Thymus (tissue), 11 donors: ENCODE measurements around the gene CHIT1. TPM values are rescaled to one million over a fixed set of nuclear protein-coding genes. Genes with fewer than 3 reads are reported as not detected.

Experiments used
- DNase-seq, 9 donors: peaks; one replicate each; pipeline ENCODE4 v3.0.0-alpha.2; 2013; ENCODE audit warnings: low spot score in 9 of 9, low read depth in 6 of 9, missing footprints in 1 of 9
- H3K27ac ChIP-seq, 2 donors: one replicate each; pipeline ENCODE4 v1.5.1; 2013; ENCODE audit warnings: control low read depth in 1 of 2, low read depth in 1 of 2, low read length in 1 of 2, mild to moderate bottlenecking in 1 of 2, moderate library complexity in 1 of 2
- H3K27me3 ChIP-seq, 2 donors: one replicate each; pipeline ENCODE4 v1.5.1; 2013; ENCODE audit warnings: low read length in 1 of 2; ENCODE audit not compliant: control insufficient read depth in 2 of 2, insufficient read depth in 1 of 2
- H3K36me3 ChIP-seq, 2 donors: one replicate each; pipeline ENCODE4 v1.5.1; 2013; ENCODE audit warnings: low read length in 1 of 2, mild to moderate bottlenecking in 1 of 2, moderate library complexity in 1 of 2; ENCODE audit not compliant: control insufficient read depth in 2 of 2, insufficient read depth in 2 of 2
- H3K4me1 ChIP-seq, 2 donors: one replicate each; pipeline ENCODE4 v1.5.1; 2013; ENCODE audit warnings: low read length in 2 of 2; ENCODE audit not compliant: control insufficient read depth in 2 of 2, insufficient read depth in 2 of 2
- H3K4me3 ChIP-seq, 2 donors: one replicate each; pipeline ENCODE4 v1.5.1; 2013; ENCODE audit warnings: low read length in 2 of 2, control low read depth in 1 of 2, mild to moderate bottlenecking in 1 of 2
- H3K9me3 ChIP-seq, 2 donors: one replicate each; pipeline ENCODE4 v1.5.1; 2013; ENCODE audit warnings: low read length in 1 of 2, mild to moderate bottlenecking in 1 of 2; ENCODE audit not compliant: control insufficient read depth in 2 of 2, insufficient read depth in 1 of 2
- WGBS: extraction: QIAGEN DNeasy Blood & Tissue Kit; methylation state at CpG from one replicate; pipeline ENCODE4 v1.1.7; 2013; 5-methylcytosine and 5-hydroxymethylcytosine counted together
- polyA plus RNA-seq: library from polyadenylated mRNA; stranded (reverse); fragments of 200-250 nt; gene quantifications from one replicate; pipeline ENCODE4 v1.2.3, GENCODE V29; 2013
- total RNA-seq: library from RNA; stranded (reverse); fragments of 120-200 nt; gene quantifications from one replicate; pipeline ENCODE4 v1.2.4, GENCODE V29; 2013
- donor health status: healthy.

CHIT1 gene
- total and polyA plus RNA-seq, 2 donors: 6.2 to 36.0 TPM

GRCh38 chr1:203177470-203178039 lies 51.9 kb downstream of the CHIT1 start:
- Histone ChIP-seq H3K4me3 (no peak overlapping the region), H3K27me3 (peaks cover 0 to 3% of the 10 kb centered on the region in 2 donors), H3K4me1 (no peaks in the 10 kb centered on the region), H3K36me3 (no peaks in the 10 kb centered on the region), H3K9me3 (no peaks in the 10 kb centered on the region), H3K27ac (no peak overlapping the region)
- no peak for DNase-seq
- 84% methylated on average over 9 of the region's 9 CpGs for WGBS

GRCh38 chr1:203177036-203177405 lies 52.5 kb downstream of the CHIT1 start:
- Histone ChIP-seq H3K27ac (no peak overlapping the region), H3K4me3 (no peak overlapping the region), H3K36me3 (no peaks in the 10 kb centered on the region), H3K4me1 (no peaks in the 10 kb centered on the region), H3K9me3 (no peaks in the 10 kb centered on the region), H3K27me3 (peaks cover 0 to 3% of the 10 kb centered on the region in 2 donors)
- WGBS: 96% methylated on average over 6 of the region's 6 CpGs
- DNase-seq: no peak

- Histone ChIP-seq H3K27ac (no peak overlapping the region), H3K9me3 (no peaks in the 10 kb centered on the region), H3K36me3 (no peaks in the 10 kb centered on the region), H3K27me3 (peaks cover 0 to 5% of the 10 kb centered on the region in 2 donors), H3K4me3 (no peak overlapping the region), H3K4me1 (no peaks in the 10 kb centered on the region)
- 98% methylated on average over 9 of the region's 9 CpGs for WGBS
- no peak for DNase-seq
Observed at GRCh38 chr1:203176273-203177035, 53.0 kb downstream of the CHIT1 start.

GRCh38 chr1:203175827-203176241 lies 53.6 kb downstream of the CHIT1 start:
- Histone ChIP-seq H3K4me3 (no peak overlapping the region), H3K4me1 (no peaks in the 10 kb centered on the region), H3K27ac (no peak overlapping the region), H3K27me3 (peaks cover 0 to 5% of the 10 kb centered on the region in 2 donors), H3K9me3 (no peaks in the 10 kb centered on the region), H3K36me3 (no peaks in the 10 kb centered on the region)
- 58% methylated on average over 9 of the region's 9 CpGs for WGBS
- no peak for DNase-seq

GRCh38 chr1:203175237-203175826 lies 54.1 kb downstream of the CHIT1 start, which contains the start of gene MYBPH:
MYBPH (minus strand) TSS chr1:203175826; CDS start chr1:203175755, 71 bp downstream.
- DNase-seq: no peak
- 92% methylated on average over 5 of the region's 5 CpGs for WGBS
- Histone ChIP-seq H3K4me1 (no peaks in the 10 kb centered on the region), H3K27ac (no peak within 1 kb of the TSS), H3K4me3 (no peak within 1 kb of the TSS), H3K9me3 (no peaks in the 10 kb centered on the region), H3K36me3 (no peaks in the 10 kb centered on the region), H3K27me3 (peaks cover 0 to 5% of the 10 kb centered on the region in 2 donors)

- no peaks in the 10 kb centered on the region for H3K9me3 ChIP-seq
- H3K4me3 ChIP-seq: no peak overlapping the region
- no peak overlapping the region for H3K27ac ChIP-seq
- 97% methylated on average over 12 of the region's 12 CpGs for WGBS
- H3K4me1 ChIP-seq: no peaks in the 10 kb centered on the region
- no peak for DNase-seq
- H3K36me3 ChIP-seq: no peaks in the 10 kb centered on the region
- H3K27me3 ChIP-seq: peaks cover 0 to 5% of the 10 kb centered on the region in 2 donors
Observed at GRCh38 chr1:203174324-203174985, 55.0 kb downstream of the CHIT1 start.

GRCh38 chr1:203173566-203173965 lies 55.9 kb downstream of the CHIT1 start:
- 91% methylated on average over 5 of the region's 5 CpGs for WGBS
- no peak overlapping the region for H3K4me3 ChIP-seq
- H3K4me1 ChIP-seq: no peaks in the 10 kb centered on the region
- DNase-seq: no peak
- no peaks in the 10 kb centered on the region for H3K9me3 ChIP-seq
- peaks cover 0 to 5% of the 10 kb centered on the region in 2 donors for H3K27me3 ChIP-seq
- H3K36me3 ChIP-seq: no peaks in the 10 kb centered on the region
- no peak overlapping the region for H3K27ac ChIP-seq

- Histone ChIP-seq H3K36me3 (no peaks in the 10 kb centered on the region), H3K27ac (no peak overlapping the region), H3K9me3 (no peaks in the 10 kb centered on the region), H3K27me3 (peaks cover 0 to 5% of the 10 kb centered on the region in 2 donors), H3K4me1 (no peaks in the 10 kb centered on the region), H3K4me3 (no peak overlapping the region)
- no peak for DNase-seq
- 94% methylated on average over 2 of the region's 2 CpGs for WGBS
Observed at GRCh38 chr1:203173011-203173555, 56.4 kb downstream of the CHIT1 start.
